DOHH2 (cell line): ENCODE measurements around the gene FERMT1.

ENCODE experiments used
- H3F3A ChIP-seq: fragments of 200-600 bp; sonication (generic), shearing (Covaris generic); 2 replicates; pipeline ENCODE4 v1.6.0; 2016; ENCODE audit warnings: antibody characterized with exemption, mild to moderate bottlenecking; ENCODE audit not compliant: control insufficient read depth, insufficient read depth
- H3K27ac ChIP-seq: fragments of 200-600 bp; sonication (generic); 2 replicates; pipeline ENCODE4 v1.5.1; 2014; ENCODE audit warnings: low read depth, mild to moderate bottlenecking, low read length, moderate library complexity
- H3K27me3 ChIP-seq: fragments of 200-600 bp; sonication (generic); 2 replicates; pipeline ENCODE4 v1.6.1; 2014; ENCODE audit warnings: mild to moderate bottlenecking, low read length, mixed read lengths; ENCODE audit not compliant: control insufficient read depth
- H3K36me3 ChIP-seq: fragments of 200-600 bp; sonication (generic); 2 replicates; pipeline ENCODE4 v1.6.1; 2014; ENCODE audit warnings: mild to moderate bottlenecking, low read length, moderate library complexity, mixed read lengths; ENCODE audit not compliant: control insufficient read depth
- H3K4me1 ChIP-seq: fragments of 200-600 bp; sonication (generic); 2 replicates; pipeline ENCODE4 v1.6.1; 2014; ENCODE audit warnings: mild to moderate bottlenecking, low read length, mixed read lengths; ENCODE audit not compliant: control insufficient read depth
- H3K4me2 ChIP-seq: fragments of 200-600 bp; sonication (generic); 2 replicates; pipeline ENCODE4 v1.6.0; 2014; ENCODE audit warnings: mild to moderate bottlenecking, low read length, moderate library complexity
- H3K4me3 ChIP-seq: fragments of 200-600 bp; sonication (generic); 2 replicates; pipeline ENCODE4 v1.5.1; 2014; ENCODE audit warnings: mild to moderate bottlenecking, low read length, mixed read lengths
- H3K79me2 ChIP-seq: fragments of 200-600 bp; sonication (generic); 2 replicates; pipeline ENCODE4 v1.6.1; 2014; ENCODE audit warnings: mild to moderate bottlenecking, low read length, mixed read lengths; ENCODE audit not compliant: control insufficient read depth
- H3K9me2 ChIP-seq: fragments of 200-600 bp; sonication (generic); replicated peaks from 2 replicates; pipeline ENCODE4 v1.6.1; 2014; ENCODE audit warnings: mild to moderate bottlenecking, low read length, mixed read lengths; ENCODE audit not compliant: control insufficient read depth
- H3K9me3 ChIP-seq: fragments of 200-600 bp; sonication (generic); 2 replicates; pipeline ENCODE4 v1.6.1; 2014; ENCODE audit warnings: antibody characterized with exemption, low read length, mixed read lengths; ENCODE audit not compliant: control insufficient read depth, insufficient read depth
- H4K20me1 ChIP-seq: fragments of 200-600 bp; sonication (generic); 2 replicates; pipeline ENCODE4 v1.6.0; 2014; ENCODE audit warnings: low read depth, mild to moderate bottlenecking, antibody characterized with exemption, low read length, moderate library complexity; ENCODE audit not compliant: control insufficient read depth, insufficient read depth
- EZH2phosphoT487 ChIP-seq: fragments of 200-600 bp; sonication (generic); IDR thresholded peaks from 2 replicates; pipeline ENCODE4 v1.6.1; 2017; ENCODE audit warnings: borderline replicate concordance, mild to moderate bottlenecking, antibody characterized with exemption, low read length, moderate library complexity, mixed read lengths
- TF ChIP-seq, protein P1 (sequence below): fragments of 200-600 bp; sonication (generic); IDR thresholded peaks from one replicate; pipeline ENCODE4 v1.5.1; 2014; ENCODE audit warnings: antibody characterized with exemption, mild to moderate bottlenecking, low read depth, low read length; ENCODE audit not compliant: poor library complexity, severe bottlenecking

The FERMT1 gene

DNA sequence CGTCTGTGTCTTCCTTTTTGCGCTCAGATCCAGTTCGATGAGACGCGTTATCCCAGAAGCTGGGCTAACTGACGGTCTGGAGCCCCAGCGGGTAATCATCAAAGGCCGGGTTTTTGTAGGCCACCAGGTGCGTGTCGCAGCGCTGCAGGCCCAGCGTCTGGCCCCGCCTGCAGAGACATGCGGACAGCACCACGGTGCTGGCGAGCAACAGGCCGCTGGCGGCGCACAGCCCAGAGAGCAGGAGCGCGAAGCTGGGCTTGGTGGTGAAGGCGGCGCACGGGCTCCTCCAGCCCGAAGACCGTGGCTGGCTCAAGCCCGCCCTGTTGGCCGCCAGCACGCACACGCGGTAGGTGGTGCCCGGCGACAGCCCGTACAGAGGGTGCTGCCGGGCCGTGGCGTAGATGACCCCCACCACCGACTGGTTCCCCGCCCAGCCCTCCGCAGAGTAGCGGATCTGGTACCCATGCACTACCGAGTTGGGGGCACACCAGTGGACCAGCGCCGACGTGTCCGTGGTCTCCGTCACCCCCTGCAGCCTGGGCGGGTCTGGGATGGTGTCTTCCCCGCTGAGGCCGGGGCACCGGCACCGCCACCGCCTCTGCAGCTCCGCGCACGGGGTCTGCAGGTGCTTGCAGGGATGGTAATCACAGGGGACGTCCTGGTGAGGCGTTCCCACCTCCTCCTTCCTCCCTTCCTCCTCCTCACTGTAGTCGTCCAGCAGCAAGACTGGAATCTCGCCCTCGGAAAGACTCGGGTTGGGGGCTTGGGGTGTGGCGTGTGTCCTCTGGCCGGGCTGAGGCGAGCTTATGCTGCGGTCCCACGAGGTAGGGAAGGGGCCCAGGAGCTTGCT, 81.6 kb downstream of the FERMT1 start:
- Histone ChIP-seq H4K20me1 (no peaks in the 10 kb centered on the region), H3K36me3 (peaks cover 48% of the 10 kb centered on the region), H3K4me2 (no peak overlapping the region), H3K9me3 (no peaks in the 10 kb centered on the region), H3K27ac (no peak overlapping the region), H3K79me2 (no peaks in the 10 kb centered on the region), H3K9me2 (no peaks in the 10 kb centered on the region), H3K27me3 (no peaks in the 10 kb centered on the region), H3K4me3 (no peak overlapping the region), H3K4me1 (no peaks in the 10 kb centered on the region), H3F3A (no peaks in the 10 kb centered on the region)
- TF ChIP-seq, protein P1, sequence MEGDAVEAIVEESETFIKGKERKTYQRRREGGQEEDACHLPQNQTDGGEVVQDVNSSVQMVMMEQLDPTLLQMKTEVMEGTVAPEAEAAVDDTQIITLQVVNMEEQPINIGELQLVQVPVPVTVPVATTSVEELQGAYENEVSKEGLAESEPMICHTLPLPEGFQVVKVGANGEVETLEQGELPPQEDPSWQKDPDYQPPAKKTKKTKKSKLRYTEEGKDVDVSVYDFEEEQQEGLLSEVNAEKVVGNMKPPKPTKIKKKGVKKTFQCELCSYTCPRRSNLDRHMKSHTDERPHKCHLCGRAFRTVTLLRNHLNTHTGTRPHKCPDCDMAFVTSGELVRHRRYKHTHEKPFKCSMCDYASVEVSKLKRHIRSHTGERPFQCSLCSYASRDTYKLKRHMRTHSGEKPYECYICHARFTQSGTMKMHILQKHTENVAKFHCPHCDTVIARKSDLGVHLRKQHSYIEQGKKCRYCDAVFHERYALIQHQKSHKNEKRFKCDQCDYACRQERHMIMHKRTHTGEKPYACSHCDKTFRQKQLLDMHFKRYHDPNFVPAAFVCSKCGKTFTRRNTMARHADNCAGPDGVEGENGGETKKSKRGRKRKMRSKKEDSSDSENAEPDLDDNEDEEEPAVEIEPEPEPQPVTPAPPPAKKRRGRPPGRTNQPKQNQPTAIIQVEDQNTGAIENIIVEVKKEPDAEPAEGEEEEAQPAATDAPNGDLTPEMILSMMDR: no peak
- no peak for TF ChIP-seq EZH2phosphoT487

DNA sequence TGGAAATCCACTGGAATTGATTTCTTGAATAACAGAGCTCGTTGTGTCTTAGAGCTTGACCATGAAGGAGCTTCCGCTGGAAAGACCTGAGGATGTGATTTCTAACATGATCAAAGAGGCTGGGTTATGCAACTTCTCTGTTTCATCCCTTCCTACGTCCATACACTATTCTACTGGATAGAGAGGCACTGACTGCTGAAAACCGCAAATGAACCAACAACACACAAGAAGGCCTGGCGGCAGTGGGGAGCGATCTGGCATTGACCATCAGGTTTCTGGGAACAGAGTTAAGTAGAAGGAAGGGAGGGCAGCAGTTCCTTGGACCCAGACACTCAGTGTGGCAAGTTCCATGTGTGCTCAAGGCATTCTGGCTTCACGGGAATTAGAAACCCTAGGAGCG, 82.3 kb downstream of the FERMT1 start:
- Histone ChIP-seq H3K36me3 (peaks cover 49% of the 10 kb centered on the region), H3F3A (no peaks in the 10 kb centered on the region), H3K27me3 (no peaks in the 10 kb centered on the region), H3K27ac (no peak overlapping the region), H3K4me2 (no peak overlapping the region), H3K9me3 (no peaks in the 10 kb centered on the region), H3K9me2 (no peaks in the 10 kb centered on the region), H3K4me1 (no peaks in the 10 kb centered on the region), H3K4me3 (no peak overlapping the region), H4K20me1 (no peaks in the 10 kb centered on the region), H3K79me2 (no peaks in the 10 kb centered on the region)
- TF ChIP-seq EZH2phosphoT487: no peak
- TF ChIP-seq, protein P1: no peak

DNA sequence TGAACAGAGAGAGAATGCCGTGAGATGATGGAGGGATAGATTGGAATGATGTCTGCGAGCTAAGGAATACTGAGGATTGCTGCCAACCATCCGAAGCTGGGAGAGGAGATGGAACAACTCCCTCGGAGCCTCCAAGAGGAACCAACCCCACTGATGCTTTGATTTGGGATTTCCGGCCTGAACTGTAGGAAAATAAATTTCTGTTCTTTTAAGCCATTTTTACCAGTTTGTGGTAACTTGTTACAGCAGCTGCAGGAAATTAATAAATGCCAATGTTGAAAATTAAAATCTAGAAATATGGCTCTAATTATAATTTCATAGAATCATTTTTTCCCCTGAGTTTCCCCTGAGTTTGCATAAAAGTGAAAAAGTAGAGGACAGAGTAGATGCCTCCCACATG, 83.1 kb downstream of the FERMT1 start:
- Histone ChIP-seq H3K79me2 (no peaks in the 10 kb centered on the region), H3K4me1 (no peaks in the 10 kb centered on the region), H3K36me3 (peaks cover 55% of the 10 kb centered on the region), H3F3A (no peaks in the 10 kb centered on the region), H3K4me2 (no peak overlapping the region), H3K27ac (no peak overlapping the region), H4K20me1 (no peaks in the 10 kb centered on the region), H3K9me2 (no peaks in the 10 kb centered on the region), H3K9me3 (no peaks in the 10 kb centered on the region), H3K27me3 (no peaks in the 10 kb centered on the region), H3K4me3 (no peak overlapping the region)
- TF ChIP-seq, protein P1: no peak
- no peak for TF ChIP-seq EZH2phosphoT487
